Stimulated activated CD4-positive, alpha-beta T cell treated with anti-CD3 and anti-CD28 coated beads, Interleukin-1b, Interleukin-23, amount 100 ng/mL, for 1 hour (primary cell): ENCODE measurements around the gene FKBP1C.

Source experiments
- DNase-seq, 2 donors: peaks; one replicate each; pipeline ENCODE4 v3.0.0-alpha.2; 2020; ENCODE audit warnings: low read depth in 2 of 2

FKBP1C gene

GRCh38 chr6:63261820-63262219 is 50.6 kb downstream of the FKBP1C start:
- no peak for DNase-seq
